NCI-H526 treated with DMSO at 0.1 percent for 48 hours (cell line): ENCODE data around the gene ZNF385B.
A peak's percentile ranks its signal among the peaks of the same experiment; 100 is the strongest.
"Not testable (repeated sequence)": the region's sequence is repeated elsewhere in the genome, so short reads cannot be mapped to it uniquely, and the experiment has no call there.

Experiments used
- DNase-seq: peaks from one replicate; lab custom pipeline; 2025; lab: John Stamatoyannopoulos, UW

The ZNF385B gene

GRCh38 chr2:179861416-179862067, at the start of gene ZNF385B:
TSS of gene ZNF385B (minus strand) at chr2:179861612.
- peak; percentile 23 for DNase-seq

- no peak for DNase-seq
Observed at GRCh38 chr2:179910735-179911113, 49.3 kb upstream of the ZNF385B start.

GRCh38 chr2:179909845-179910734, 48.7 kb upstream of the ZNF385B start:
- no peak for DNase-seq

GRCh38 chr2:179900655-179901054, 39.2 kb upstream of the ZNF385B start:
- DNase-seq = no peak

GRCh38 chr2:179899666-179900065, 38.3 kb upstream of the ZNF385B start:
- no peak for DNase-seq

- DNase-seq = peak; percentile 50
Observed at GRCh38 chr2:179898873-179899272, 37.5 kb upstream of the ZNF385B start.

GRCh38 chr2:179893616-179894015, 32.2 kb upstream of the ZNF385B start:
- DNase-seq = no peak

- no peak for DNase-seq
Observed at GRCh38 chr2:179891237-179891636, 29.8 kb upstream of the ZNF385B start.

- DNase-seq = no peak
Observed at GRCh38 chr2:179890666-179891065, 29.3 kb upstream of the ZNF385B start.

- DNase-seq = not testable (repeated sequence)
Observed at GRCh38 chr2:179888642-179889041, 27.2 kb upstream of the ZNF385B start.

GRCh38 chr2:179884193-179884592, 22.8 kb upstream of the ZNF385B start:
- DNase-seq = no peak

GRCh38 chr2:179882851-179883806, 21.7 kb upstream of the ZNF385B start:
- no peak for DNase-seq

GRCh38 chr2:179877601-179878364, 16.4 kb upstream of the ZNF385B start:
- DNase-seq = no peak

- no peak for DNase-seq
Observed at GRCh38 chr2:179876266-179876665, 14.9 kb upstream of the ZNF385B start.

- DNase-seq = no peak
Observed at GRCh38 chr2:179875864-179876263, 14.5 kb upstream of the ZNF385B start.

GRCh38 chr2:179862898-179863458, 1.6 kb upstream of the ZNF385B start:
- DNase-seq = no peak

- DNase-seq = no peak
Observed at GRCh38 chr2:179861027-179861415, 391 bp downstream of the ZNF385B start.

GRCh38 chr2:179860255-179861026, 971 bp downstream of the ZNF385B start:
- peak; percentile 18 for DNase-seq

GRCh38 chr2:179859523-179859922, 1.9 kb downstream of the ZNF385B start:
- no peak for DNase-seq

- peak; percentile 29 for DNase-seq
Observed at GRCh38 chr2:179857236-179857635, 4.2 kb downstream of the ZNF385B start.
